ENCODE results near the gene FANK1.

Gene FANK1

GRCh38 chr10:125857185-125857760 lies 39.1 kb upstream of the FANK1 start:
- no peak for TF ChIP-seq CTCF (IDR thresholded peaks at IDR 0.05)
- H3K27ac ChIP-seq, result no peak overlapping the region
- DNase-seq (ENCODE audit: low spot score), result no peak

GRCh38 chr10:125859128-125859817 lies 37.1 kb upstream of the FANK1 start:
- Histone ChIP-seq H3K4me3 (no peak overlapping the region), H3K27ac (no peak overlapping the region)
- no peak for TF ChIP-seq CTCF (IDR thresholded peaks at IDR 0.05)
- DNase-seq (ENCODE audit: low spot score), result no peak

More at GRCh38 chr10:125857185-125857760, 39.1 kb upstream of the FANK1 start:
- H3K4me3 ChIP-seq, result no peak overlapping the region

GRCh38 chr10:125865120-125865519 lies 31.2 kb upstream of the FANK1 start:
- no peak for TF ChIP-seq CTCF (IDR thresholded peaks at IDR 0.05)
- H3K27ac ChIP-seq, result no peak overlapping the region
- H3K4me3 ChIP-seq, result no peak overlapping the region
- DNase-seq (ENCODE audit: low spot score), result no peak

GRCh38 chr10:125866421-125867029 lies 29.8 kb upstream of the FANK1 start:
- no peak for DNase-seq (ENCODE audit: low spot score)
- Histone ChIP-seq H3K4me3 (no peak overlapping the region), H3K27ac (no peak overlapping the region)
- TF ChIP-seq CTCF (IDR thresholded peaks at IDR 0.05), result no peak

GRCh38 chr10:125868372-125868975 lies 27.9 kb upstream of the FANK1 start:
- no peak overlapping the region for H3K4me3 ChIP-seq
- no peak for DNase-seq (ENCODE audit: low spot score)
- H3K27ac ChIP-seq, result no peak overlapping the region
- TF ChIP-seq CTCF (IDR thresholded peaks at IDR 0.05), result peak; percentile 51

GRCh38 chr10:125871338-125871737 lies 25.0 kb upstream of the FANK1 start:
- no peak overlapping the region for H3K27ac ChIP-seq
- TF ChIP-seq CTCF (IDR thresholded peaks at IDR 0.05), result no peak
- DNase-seq (ENCODE audit: low spot score), result no peak
- H3K4me3 ChIP-seq, result no peak overlapping the region
